ENCODE measurements around the gene FNDC5. TPM values are rescaled to one million over a fixed set of nuclear protein-coding genes. Genes with fewer than 3 reads are reported as not detected.

The FNDC5 gene
- total and polyA plus RNA-seq, 2 experiments from 2014 or later: 9.0 to 11.2 TPM

GRCh38 chr1:32878183-32878582 lies 7.5 kb upstream of the FNDC5 start:
- no peak overlapping the region for H3K4me3 ChIP-seq
- no peak overlapping the region for H2AFZ ChIP-seq
- 73% methylated on average over 6 of the region's 6 CpGs for WGBS (ENCODE audit: low lambda C conversion rate, missing lambda C conversion rate)
- H3K27me3 ChIP-seq: peaks cover 8% of the 10 kb centered on the region
- TF ChIP-seq EZH2phosphoT487 (IDR thresholded peaks at IDR 0.05; ENCODE audit: low read depth, severe bottlenecking, unreplicated experiment) (no peak), EZH2 (IDR thresholded peaks at IDR 0.05; ENCODE audit: borderline replicate concordance) (no peak)
- TF ChIP-seq, protein P1, sequence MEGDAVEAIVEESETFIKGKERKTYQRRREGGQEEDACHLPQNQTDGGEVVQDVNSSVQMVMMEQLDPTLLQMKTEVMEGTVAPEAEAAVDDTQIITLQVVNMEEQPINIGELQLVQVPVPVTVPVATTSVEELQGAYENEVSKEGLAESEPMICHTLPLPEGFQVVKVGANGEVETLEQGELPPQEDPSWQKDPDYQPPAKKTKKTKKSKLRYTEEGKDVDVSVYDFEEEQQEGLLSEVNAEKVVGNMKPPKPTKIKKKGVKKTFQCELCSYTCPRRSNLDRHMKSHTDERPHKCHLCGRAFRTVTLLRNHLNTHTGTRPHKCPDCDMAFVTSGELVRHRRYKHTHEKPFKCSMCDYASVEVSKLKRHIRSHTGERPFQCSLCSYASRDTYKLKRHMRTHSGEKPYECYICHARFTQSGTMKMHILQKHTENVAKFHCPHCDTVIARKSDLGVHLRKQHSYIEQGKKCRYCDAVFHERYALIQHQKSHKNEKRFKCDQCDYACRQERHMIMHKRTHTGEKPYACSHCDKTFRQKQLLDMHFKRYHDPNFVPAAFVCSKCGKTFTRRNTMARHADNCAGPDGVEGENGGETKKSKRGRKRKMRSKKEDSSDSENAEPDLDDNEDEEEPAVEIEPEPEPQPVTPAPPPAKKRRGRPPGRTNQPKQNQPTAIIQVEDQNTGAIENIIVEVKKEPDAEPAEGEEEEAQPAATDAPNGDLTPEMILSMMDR (IDR thresholded peaks at IDR 0.05; ENCODE audit: poor library complexity): no peak
- no peak overlapping the region for H3K4me2 ChIP-seq
- no peaks in the 10 kb centered on the region for H3K9me2 ChIP-seq (replicated peaks; ENCODE audit: insufficient read depth)
- no peaks in the 10 kb centered on the region for H3K4me1 ChIP-seq (ENCODE audit: insufficient read depth)
- H3K9me3 ChIP-seq (ENCODE audit: low read depth): no peaks in the 10 kb centered on the region
- DNase-seq (ENCODE audit: low spot score): no peak
- H3K79me2 ChIP-seq: no peaks in the 10 kb centered on the region
- no peaks in the 10 kb centered on the region for H4K20me1 ChIP-seq (ENCODE audit: insufficient read depth, poor library complexity, severe bottlenecking)
- no peak overlapping the region for H3K27ac ChIP-seq
- no peaks in the 10 kb centered on the region for H3K36me3 ChIP-seq (replicated peaks; ENCODE audit: insufficient read depth, low read depth)

DNA sequence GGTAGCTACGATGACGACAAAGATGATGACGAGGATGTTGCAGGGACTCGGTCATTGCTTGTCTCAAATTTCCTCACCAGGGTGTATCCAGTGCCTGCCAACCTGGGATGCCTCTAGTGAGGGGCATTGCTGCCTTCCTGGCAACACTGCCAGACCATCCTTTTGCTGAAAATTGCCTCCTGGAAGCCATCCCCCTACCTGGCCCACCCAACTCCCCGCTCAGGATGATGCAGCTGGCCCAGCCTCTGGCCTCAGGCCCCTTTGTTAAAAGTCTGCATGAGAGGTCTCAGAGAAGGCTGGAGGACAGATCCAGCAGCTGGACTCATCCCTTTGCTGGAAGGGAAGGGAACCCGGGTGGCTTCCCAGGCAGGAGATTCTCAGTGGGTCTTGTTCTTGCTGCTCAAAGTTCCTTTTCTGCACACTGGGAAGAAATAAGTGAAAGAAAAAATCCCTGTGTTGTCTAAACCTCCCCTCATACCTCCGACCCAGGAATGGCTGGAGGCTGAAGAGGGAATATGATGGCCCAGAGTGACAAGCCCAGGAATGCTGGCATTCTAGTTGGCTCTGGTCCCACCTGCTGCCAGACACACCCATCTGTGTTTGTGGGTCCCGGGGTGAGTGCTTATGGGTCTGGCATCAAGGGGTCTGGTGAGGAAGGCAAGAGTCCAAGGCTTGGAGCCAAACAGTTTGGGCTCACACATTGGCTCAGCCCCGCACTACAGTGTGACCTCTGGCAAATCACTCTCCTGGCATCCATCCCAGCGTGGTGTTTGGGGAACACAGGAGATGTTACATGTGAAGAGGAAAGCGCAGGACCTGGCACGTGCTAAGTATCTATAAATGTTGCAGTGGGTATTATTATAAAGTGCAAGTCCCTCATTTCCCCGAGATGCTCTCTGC lies 6.7 kb upstream of the FNDC5 start:
- no peak overlapping the region for H3K4me3 ChIP-seq
- H2AFZ ChIP-seq: no peak overlapping the region
- no peaks in the 10 kb centered on the region for H3K9me2 ChIP-seq (replicated peaks; ENCODE audit: insufficient read depth)
- no peaks in the 10 kb centered on the region for H3K79me2 ChIP-seq
- no peaks in the 10 kb centered on the region for H3K9me3 ChIP-seq (ENCODE audit: low read depth)
- TF ChIP-seq EZH2 (IDR thresholded peaks at IDR 0.05; ENCODE audit: borderline replicate concordance) (no peak), EZH2phosphoT487 (IDR thresholded peaks at IDR 0.05; ENCODE audit: low read depth, severe bottlenecking, unreplicated experiment) (no peak)
- TF ChIP-seq, protein P1 (IDR thresholded peaks at IDR 0.05; ENCODE audit: poor library complexity): no peak
- no peaks in the 10 kb centered on the region for H3K36me3 ChIP-seq (replicated peaks; ENCODE audit: insufficient read depth, low read depth)
- H3K27ac ChIP-seq: no peak overlapping the region
- no peak overlapping the region for H3K4me2 ChIP-seq
- H3K4me1 ChIP-seq (ENCODE audit: insufficient read depth): no peaks in the 10 kb centered on the region
- no peaks in the 10 kb centered on the region for H4K20me1 ChIP-seq (ENCODE audit: insufficient read depth, poor library complexity, severe bottlenecking)
- WGBS (ENCODE audit: low lambda C conversion rate, missing lambda C conversion rate): 81% methylated on average over 13 of the region's 13 CpGs
- DNase-seq (ENCODE audit: low spot score): no peak
- H3K27me3 ChIP-seq: peaks cover 8% of the 10 kb centered on the region

DNA sequence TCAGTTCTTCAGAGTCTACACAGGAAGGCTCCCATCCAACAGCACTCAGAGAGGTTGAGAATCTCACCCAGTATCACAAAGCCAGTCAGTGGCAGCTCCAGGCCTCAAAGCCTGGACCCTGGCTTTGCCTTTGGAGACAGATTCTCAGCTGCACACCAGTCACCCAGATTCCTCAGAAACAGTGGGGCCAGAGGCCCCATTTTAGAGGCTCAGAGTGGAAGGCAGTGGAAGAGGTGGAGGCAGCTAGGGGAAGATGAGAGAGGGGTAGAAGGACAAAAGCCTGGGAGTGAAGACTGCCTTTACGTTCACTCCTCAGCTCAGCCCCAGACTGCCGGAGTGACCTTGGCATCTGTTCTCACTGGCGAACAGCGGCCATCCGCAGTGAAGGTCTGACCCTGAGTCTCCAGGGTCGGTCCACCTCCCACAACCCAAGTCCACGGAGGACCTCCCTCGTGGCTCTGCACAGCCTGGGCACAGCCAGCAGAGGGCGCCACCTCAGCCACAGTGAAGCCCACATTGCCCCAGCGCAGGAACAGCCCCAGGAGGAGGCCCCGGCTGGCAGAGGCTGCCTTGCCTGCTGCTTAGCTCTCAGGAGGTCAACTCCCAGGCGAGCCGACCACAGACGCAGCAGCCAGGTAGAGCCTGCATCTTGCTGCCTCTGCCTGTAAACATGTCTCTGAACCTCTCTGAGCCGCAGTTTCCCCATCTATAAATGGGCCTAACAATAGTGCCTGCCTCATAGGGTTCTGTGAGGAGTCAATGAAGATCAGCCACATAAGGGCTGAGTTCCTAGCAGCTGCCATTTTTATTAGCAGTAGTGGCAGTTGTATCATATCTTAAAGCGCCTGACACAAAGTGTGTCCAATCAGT lies 5.9 kb upstream of the FNDC5 start:
- Histone ChIP-seq H3K27me3 (peaks cover 15% of the 10 kb centered on the region), H3K79me2 (no peaks in the 10 kb centered on the region), H3K4me2 (no peak overlapping the region), H3K9me2 (replicated peaks; ENCODE audit: insufficient read depth) (no peaks in the 10 kb centered on the region), H3K4me1 (ENCODE audit: insufficient read depth) (no peaks in the 10 kb centered on the region), H2AFZ (no peak overlapping the region), H3K27ac (no peak overlapping the region), H3K36me3 (replicated peaks; ENCODE audit: insufficient read depth, low read depth) (no peaks in the 10 kb centered on the region), H4K20me1 (ENCODE audit: insufficient read depth, poor library complexity, severe bottlenecking) (no peaks in the 10 kb centered on the region), H3K4me3 (no peak overlapping the region), H3K9me3 (ENCODE audit: low read depth) (no peaks in the 10 kb centered on the region)
- DNase-seq (ENCODE audit: low spot score): peak; percentile 46
- whole genome bisulfite sequencing (ENCODE audit: low lambda C conversion rate, missing lambda C conversion rate): 59% methylated on average over 16 of the region's 16 CpGs
- TF ChIP-seq EZH2 (IDR thresholded peaks at IDR 0.05; ENCODE audit: borderline replicate concordance) (no peak), EZH2phosphoT487 (IDR thresholded peaks at IDR 0.05; ENCODE audit: low read depth, severe bottlenecking, unreplicated experiment) (no peak)
- TF ChIP-seq, protein P1 (IDR thresholded peaks at IDR 0.05; ENCODE audit: poor library complexity): peak; percentile 57
